ENCODE results near the gene STAT2.

GRCh38 chr12:56382611-56383010, 22.7 kb upstream of the STAT2 start:
- TF ChIP-seq CTCF (IDR thresholded peaks at IDR 0.05) = no peak
- TF ChIP-seq EP300 (IDR thresholded peaks at IDR 0.05) = no peak

All from suprapubic skin (tissue), 3 donors.